GM23248 (cell line): Measurements from ENCODE around the gene PSMD13. TPM values are rescaled to one million over a fixed set of nuclear protein-coding genes. Genes with fewer than 3 reads are reported as not detected.

ENCODE experiments used
- DNase-seq: peaks from one replicate; pipeline ENCODE4 v3.0.0-alpha.2; 2015
- H2AFZ ChIP-seq: fragments of 200-600 bp; sonication (generic); 2 replicates; pipeline ENCODE4 v1.6.1; 2016; ENCODE audit warnings: antibody characterized with exemption
- H3F3A ChIP-seq: fragments of 200-600 bp; sonication (generic); 2 replicates; pipeline ENCODE4 v1.6.1; 2016; ENCODE audit warnings: mild to moderate bottlenecking, antibody characterized with exemption, mixed run types; ENCODE audit not compliant: insufficient read depth
- H3K27ac ChIP-seq: fragments of 200-600 bp; sonication (generic); 2 replicates; pipeline ENCODE4 v1.5.1; 2016; ENCODE audit warnings: mild to moderate bottlenecking
- H3K27me3 ChIP-seq: fragments of 200-600 bp; sonication (generic); replicated peaks from 2 replicates; pipeline ENCODE4 v1.6.1; 2016; ENCODE audit warnings: mild to moderate bottlenecking; ENCODE audit not compliant: insufficient read depth
- H3K36me3 ChIP-seq: fragments of 200-600 bp; sonication (generic); 2 replicates; pipeline ENCODE4 v1.6.1; 2016; ENCODE audit warnings: low read depth, mild to moderate bottlenecking
- H3K4me1 ChIP-seq: fragments of 200-600 bp; sonication (generic); 2 replicates; pipeline ENCODE4 v1.6.1; 2016; ENCODE audit warnings: mild to moderate bottlenecking; ENCODE audit not compliant: insufficient read depth
- H3K4me2 ChIP-seq: fragments of 200-600 bp; sonication (generic); one replicate; pipeline ENCODE4 v1.6.1; 2016; ENCODE audit warnings: mild to moderate bottlenecking; ENCODE audit not compliant: unreplicated experiment
- H3K4me3 ChIP-seq: fragments of 200-600 bp; sonication (generic); 2 replicates; pipeline ENCODE4 v1.5.1; 2016; ENCODE audit warnings: mild to moderate bottlenecking
- H3K79me2 ChIP-seq: fragments of 200-600 bp; sonication (generic); 2 replicates; pipeline ENCODE4 v1.6.1; 2016; ENCODE audit warnings: mild to moderate bottlenecking; ENCODE audit not compliant: insufficient read depth
- H3K9ac ChIP-seq: fragments of 200-600 bp; sonication (generic); 2 replicates; pipeline ENCODE4 v1.6.1; 2016; ENCODE audit warnings: mild to moderate bottlenecking
- H3K9me2 ChIP-seq: fragments of 200-600 bp; sonication (generic); 2 replicates; pipeline ENCODE4 v1.6.1; 2016; ENCODE audit warnings: mixed run types, mild to moderate bottlenecking, moderate library complexity; ENCODE audit not compliant: insufficient read depth
- H3K9me3 ChIP-seq: fragments of 200-600 bp; sonication (generic); one replicate; pipeline ENCODE4 v1.6.1; 2017; ENCODE audit warnings: low read depth
- H4K20me1 ChIP-seq: fragments of 200-600 bp; sonication (generic); 2 replicates; pipeline ENCODE4 v1.6.0; 2016; ENCODE audit not compliant: insufficient read depth
- EZH2 ChIP-seq: fragments of 200-600 bp; sonication (generic); IDR thresholded peaks from 2 replicates; pipeline ENCODE4 v1.6.1; 2018; ENCODE audit warnings: antibody characterized with exemption, mild to moderate bottlenecking; ENCODE audit not compliant: insufficient read depth, poor library complexity, severe bottlenecking
- EZH2phosphoT487 ChIP-seq: fragments of 200-600 bp; sonication (generic); IDR thresholded peaks from 2 replicates; pipeline ENCODE4 v1.6.1; 2018; ENCODE audit warnings: antibody characterized with exemption, moderate library complexity, mild to moderate bottlenecking, low read depth; ENCODE audit not compliant: insufficient read depth
- WGBS, 2 experiments: methylation state at CpG; one replicate each; pipeline ENCODE4 v1.1.6; 2015 to 2017; ENCODE audit warnings: low lambda C conversion rate in 2 of 2, low coverage in 1 of 2; ENCODE audit errors: missing lambda C conversion rate in 2 of 2; 5-methylcytosine and 5-hydroxymethylcytosine counted together
- in situ Hi-C: fragments of 300-500 bp; cut with MboI; formaldehyde crosslinking; loops from 2 replicates; pipeline ENCODE4 v1.15.0; 2020
- polyA plus RNA-seq: library from polyadenylated mRNA; unstranded; fragments of >200 nt; fragmentation: Nextera tagmentation; extraction: Ambion mirVana; gene quantifications from 2 replicates; pipeline ENCODE4 v1.2.1, GENCODE V29; 2016
- total RNA-seq: library from RNA; depleted of rRNA; stranded (reverse); fragments of >200 nt; shearing (Covaris generic); gene quantifications from 2 replicates; pipeline ENCODE4 v1.2.3, GENCODE V29; 2014

Gene PSMD13
- total and polyA plus RNA-seq, 2 experiments from 2014 or later = 145 to 188 TPM

GRCh38 chr11:287821-288477 lies 51.2 kb downstream of the PSMD13 start:
- H2AFZ ChIP-seq = peak overlapping the region; percentile 70
- H3K9me2 ChIP-seq = no peaks in the 10 kb centered on the region
- no peaks in the 10 kb centered on the region for H3K36me3 ChIP-seq
- in situ Hi-C loops = no loop called here
- DNase-seq = no peak
- peak overlapping the region; percentile 72 for H3K4me2 ChIP-seq
- no peaks in the 10 kb centered on the region for H3F3A ChIP-seq
- no peaks in the 10 kb centered on the region for H3K9me3 ChIP-seq
- peak overlapping the region; percentile 75 for H3K4me3 ChIP-seq
- no peaks in the 10 kb centered on the region for H3K4me1 ChIP-seq
- H3K27ac ChIP-seq = no peak overlapping the region
- peak overlapping the region; percentile 71 for H3K9ac ChIP-seq
- H4K20me1 ChIP-seq = no peaks in the 10 kb centered on the region
- TF ChIP-seq EZH2phosphoT487 (no peak), EZH2 (no peak)
- WGBS, 2 experiments = 45 to 50% methylated on average over 34 to 41 of the region's 41 CpGs
- H3K27me3 ChIP-seq = peaks cover 7% of the 10 kb centered on the region
- H3K79me2 ChIP-seq = no peaks in the 10 kb centered on the region

GRCh38 chr11:288478-289397 lies 52.0 kb downstream of the PSMD13 start, which contains the start of gene PGGHG:
Gene PGGHG, plus strand, starts transcription at chr11:289126. Its CDS starts 691 bp downstream, at chr11:289817.
- no peaks in the 10 kb centered on the region for H3K9me3 ChIP-seq
- H2AFZ ChIP-seq = peak within 1 kb of the TSS; percentile 70
- H3K27me3 ChIP-seq = peaks cover 3% of the 10 kb centered on the region; the same call in 1 of the 2 replicates
- peak within 1 kb of the TSS; percentile 71 for H3K9ac ChIP-seq
- H3K4me3 ChIP-seq = peak within 1 kb of the TSS; percentile 75
- 3% methylated on average over 30 to 51 of the region's 112 CpGs for WGBS, 2 experiments
- peak within 1 kb of the TSS; percentile 72 for H3K4me2 ChIP-seq
- H3K9me2 ChIP-seq = no peaks in the 10 kb centered on the region
- H3K4me1 ChIP-seq = no peaks in the 10 kb centered on the region
- no peak within 1 kb of the TSS for H3K27ac ChIP-seq
- in situ Hi-C loops = no loop called here
- H3K79me2 ChIP-seq = no peaks in the 10 kb centered on the region
- H3F3A ChIP-seq = no peaks in the 10 kb centered on the region
- peak; percentile 73 for DNase-seq
- no peaks in the 10 kb centered on the region for H4K20me1 ChIP-seq
- no peaks in the 10 kb centered on the region for H3K36me3 ChIP-seq
- no peak for TF ChIP-seq EZH2

GRCh38 chr11:289398-289711 lies 52.6 kb downstream of the PSMD13 start:
- no peaks in the 10 kb centered on the region for H3K36me3 ChIP-seq
- peak overlapping the region; percentile 50; the same call in 1 of the 2 replicates for H3K4me3 ChIP-seq
- WGBS, 2 experiments = 23 to 60% methylated on average over 5 to 14 of the region's 14 CpGs
- H2AFZ ChIP-seq = no peak overlapping the region
- in situ Hi-C loops = no loop called here
- no peaks in the 10 kb centered on the region for H3K79me2 ChIP-seq
- H3F3A ChIP-seq = no peaks in the 10 kb centered on the region
- H3K27ac ChIP-seq = no peak overlapping the region
- H3K4me2 ChIP-seq = peak overlapping the region; percentile 50
- no peaks in the 10 kb centered on the region for H3K9me2 ChIP-seq
- H3K27me3 ChIP-seq = no peaks in the 10 kb centered on the region
- DNase-seq = no peak
- H3K4me1 ChIP-seq = no peaks in the 10 kb centered on the region
- no peaks in the 10 kb centered on the region for H4K20me1 ChIP-seq
- no peaks in the 10 kb centered on the region for H3K9me3 ChIP-seq
- no peak for TF ChIP-seq EZH2
- no peak for TF ChIP-seq EZH2phosphoT487
- H3K9ac ChIP-seq = peak overlapping the region; percentile 50; the same call in 1 of the 2 replicates

GRCh38 chr11:289712-290620 lies 53.2 kb downstream of the PSMD13 start:
- Histone ChIP-seq H3K4me3 (peak overlapping the region; percentile 50; the same call in 1 of the 2 replicates), H3K27me3 (no peaks in the 10 kb centered on the region), H3K79me2 (no peaks in the 10 kb centered on the region), H3K27ac (no peak overlapping the region), H3K4me1 (no peaks in the 10 kb centered on the region), H3K36me3 (no peaks in the 10 kb centered on the region), H4K20me1 (no peaks in the 10 kb centered on the region), H3F3A (no peaks in the 10 kb centered on the region), H3K4me2 (peak overlapping the region; percentile 50), H3K9ac (peak overlapping the region; percentile 50; the same call in 1 of the 2 replicates), H2AFZ (no peak overlapping the region), H3K9me2 (no peaks in the 10 kb centered on the region), H3K9me3 (no peaks in the 10 kb centered on the region)
- TF ChIP-seq EZH2 = no peak
- no peak for TF ChIP-seq EZH2phosphoT487
- 84 to 89% methylated on average over 47 of the region's 48 CpGs for WGBS, 2 experiments
- DNase-seq = no peak
- in situ Hi-C loops = no loop called here
